Glomerular visceral epithelial cell (primary cell): Measurements from ENCODE around the gene PSMD9.
A peak's percentile ranks its signal among the peaks of the same experiment; 100 is the strongest.
"Not testable (repeated sequence)": the region's sequence is repeated elsewhere in the genome, so short reads cannot be mapped to it uniquely, and the experiment has no call there.

Experiments used
- DNase-seq: peaks from one replicate; pipeline ENCODE4 v3.0.0-alpha.2; 2016; ENCODE audit errors: extremely low spot score

PSMD9 gene

GRCh38 chr12:121921066-121921465 is 32.5 kb downstream of the PSMD9 start:
- DNase-seq, result no peak

DNA sequence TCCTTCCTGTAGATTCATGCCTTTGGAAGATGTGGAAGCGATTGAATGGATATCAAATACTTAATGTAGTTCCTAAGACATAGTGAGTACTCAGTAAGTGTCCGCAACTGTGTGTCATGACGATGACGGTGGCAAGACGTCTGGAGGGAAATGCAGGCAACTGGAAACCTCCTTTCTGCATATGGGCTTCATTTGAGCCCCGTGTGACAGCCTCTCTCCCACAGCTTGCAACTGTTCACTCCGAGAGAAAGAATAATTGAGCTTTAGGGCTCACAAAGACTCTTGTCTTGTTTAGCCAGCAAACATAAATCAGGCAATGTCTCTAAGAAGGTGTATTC is 36.7 kb downstream of the PSMD9 start:
- DNase-seq, result no peak

DNA sequence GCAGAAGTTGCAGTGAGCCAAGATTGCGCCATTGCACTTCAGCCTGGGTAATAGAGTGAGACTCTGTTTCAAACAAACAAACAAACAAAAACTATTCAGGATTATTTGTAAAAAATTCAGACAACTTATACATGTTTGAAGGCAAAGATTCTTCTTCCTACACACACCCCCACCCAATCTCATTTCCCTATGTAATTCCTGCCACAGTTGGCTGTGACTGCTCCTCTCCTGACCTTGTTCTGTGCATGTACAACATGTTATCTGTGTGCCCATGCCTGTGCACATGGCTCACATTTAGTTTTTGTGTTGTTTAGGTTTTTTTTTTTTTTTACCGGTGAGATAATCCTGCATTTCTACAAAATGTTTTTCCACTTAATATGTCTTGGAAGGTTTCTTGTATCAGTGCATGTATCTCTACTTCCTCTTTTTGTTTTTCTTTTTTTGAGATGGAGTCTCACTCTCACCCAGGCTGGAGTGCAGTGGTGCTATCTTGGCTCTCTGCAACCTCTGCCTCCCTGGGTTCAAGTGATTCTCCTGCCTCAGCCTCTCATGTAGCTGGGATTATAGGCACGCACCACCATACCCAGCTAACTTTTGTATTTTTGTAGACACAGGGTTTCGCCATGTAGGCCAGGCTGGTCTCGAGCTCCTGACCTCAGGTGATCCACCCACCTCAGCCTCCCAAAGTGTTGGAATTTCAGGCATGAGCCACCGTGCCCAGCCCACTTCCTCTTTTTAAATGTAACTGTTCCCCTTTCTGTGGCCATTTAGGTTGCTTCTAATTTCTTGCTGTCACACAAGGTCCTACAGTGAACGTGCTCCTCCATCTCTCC is 38.5 kb downstream of the PSMD9 start:
- no peak for DNase-seq

GRCh38 chr12:121927813-121928212 is 39.2 kb downstream of the PSMD9 start:
- no peak for DNase-seq

- DNase-seq, result not testable (repeated sequence)
Measured at GRCh38 chr12:121929545-121929944, 41.0 kb downstream of the PSMD9 start.

DNA sequence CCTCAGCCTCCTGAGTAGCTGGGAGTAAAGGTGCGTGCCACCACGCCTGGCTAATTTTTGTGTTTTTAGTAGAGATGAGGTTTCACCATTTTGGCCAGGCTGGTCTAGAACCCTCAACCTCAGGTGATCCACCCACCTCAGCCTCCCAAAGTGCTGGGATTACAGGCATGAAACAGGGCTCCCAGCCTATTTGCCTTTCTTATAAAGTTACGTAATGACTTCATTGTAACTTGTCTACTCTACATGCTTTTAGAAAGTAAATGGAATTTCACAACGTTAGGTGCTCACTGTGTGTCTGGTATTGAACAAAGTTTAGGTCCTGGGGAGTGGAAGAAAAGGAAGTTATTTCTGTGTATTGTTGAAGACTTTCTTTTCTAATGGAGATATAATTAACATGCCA is 42.3 kb downstream of the PSMD9 start:
- no peak for DNase-seq

GRCh38 chr12:121932176-121932536 is 43.6 kb downstream of the PSMD9 start:
- DNase-seq, result no peak

- no peak for DNase-seq
Measured at GRCh38 chr12:121932914-121933521, 44.4 kb downstream of the PSMD9 start.

DNA sequence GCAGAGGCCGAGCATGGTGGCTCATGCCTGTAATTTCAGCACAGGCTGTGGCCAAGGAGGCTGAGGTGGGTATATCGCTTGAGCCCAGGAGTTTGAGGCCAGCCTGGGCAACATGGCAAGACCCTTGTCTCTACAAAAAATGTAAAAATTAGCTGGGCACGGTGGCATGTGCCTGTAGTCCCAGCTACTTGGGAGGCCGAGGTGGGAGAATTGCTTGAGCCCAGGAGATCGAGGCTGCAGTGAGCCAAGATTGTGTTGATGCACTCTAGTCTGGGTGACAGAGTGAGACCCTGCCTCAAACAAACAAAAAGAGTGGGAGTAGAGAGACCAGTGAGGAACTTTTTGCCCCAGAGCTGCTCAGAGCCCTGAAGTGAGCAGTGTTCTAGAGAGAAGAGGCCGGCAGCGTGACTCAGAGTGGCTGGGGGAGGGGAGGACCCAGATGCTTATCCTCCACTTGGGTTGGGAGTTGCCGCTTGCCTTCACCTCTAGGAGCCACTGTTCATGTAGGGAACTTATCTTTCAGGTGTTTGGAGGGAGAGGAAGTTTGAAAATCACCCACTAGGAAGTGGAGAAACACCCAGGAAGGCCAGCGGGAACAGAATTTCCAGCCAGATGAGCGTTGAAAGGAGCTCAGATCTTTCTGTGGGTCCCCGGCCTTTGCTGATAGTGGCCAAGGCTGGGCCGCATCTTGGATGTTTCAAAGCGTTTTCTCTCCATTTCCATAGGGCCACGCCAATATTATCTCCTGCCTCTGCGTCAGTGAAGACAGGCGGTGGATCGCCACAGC is 45.1 kb downstream of the PSMD9 start:
- DNase-seq, result peak; percentile 16

GRCh38 chr12:121934309-121934664 is 45.7 kb downstream of the PSMD9 start:
- no peak for DNase-seq

- DNase-seq, result no peak
Measured at GRCh38 chr12:121937654-121938053, 49.1 kb downstream of the PSMD9 start.

DNA sequence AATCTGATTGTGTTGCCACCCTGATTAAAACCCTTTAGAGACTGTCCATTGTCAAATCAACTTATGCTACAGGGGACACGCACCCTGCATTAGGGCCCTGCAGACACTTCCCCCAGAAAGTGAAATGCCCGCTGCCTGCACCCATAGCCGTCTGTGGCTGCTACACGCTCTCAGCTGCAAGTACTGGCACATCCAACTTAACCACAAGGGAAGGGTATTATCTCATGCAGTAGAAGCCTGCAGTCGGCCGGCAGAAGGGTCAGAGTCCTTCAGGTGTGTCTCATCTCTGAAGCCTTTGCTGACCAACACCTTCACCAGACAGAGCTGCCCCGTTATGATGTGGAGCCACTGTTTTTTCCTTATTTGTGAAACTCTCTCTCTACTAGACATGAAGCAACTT is 50.6 kb downstream of the PSMD9 start:
- DNase-seq, result peak; percentile 58

- no peak for DNase-seq
Measured at GRCh38 chr12:121939992-121940766, 51.6 kb downstream of the PSMD9 start.

- peak; percentile 62 for DNase-seq
Measured at GRCh38 chr12:121942145-121942718, 53.6 kb downstream of the PSMD9 start.

DNA sequence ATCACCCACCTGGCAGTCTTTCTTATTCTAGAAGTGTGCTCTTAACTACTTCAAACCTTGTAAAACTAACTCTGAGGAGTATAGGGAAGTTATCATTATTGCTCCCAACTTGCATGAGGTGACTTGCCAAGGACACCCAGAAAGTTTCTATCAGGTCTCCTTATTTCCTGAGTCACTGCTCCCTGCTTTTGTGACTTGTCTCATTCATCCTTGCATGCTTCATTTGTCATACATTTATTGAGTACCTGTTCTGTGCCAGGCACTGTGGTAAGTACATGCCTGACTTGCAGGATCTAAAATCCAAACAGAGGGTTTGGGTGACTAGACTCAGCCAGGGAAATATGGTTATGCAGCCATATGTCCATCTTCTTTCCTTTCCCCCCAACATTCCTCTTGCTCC is 55.3 kb downstream of the PSMD9 start:
- no peak for DNase-seq

- no peak for DNase-seq
Measured at GRCh38 chr12:121946313-121947025, 57.9 kb downstream of the PSMD9 start.

DNA sequence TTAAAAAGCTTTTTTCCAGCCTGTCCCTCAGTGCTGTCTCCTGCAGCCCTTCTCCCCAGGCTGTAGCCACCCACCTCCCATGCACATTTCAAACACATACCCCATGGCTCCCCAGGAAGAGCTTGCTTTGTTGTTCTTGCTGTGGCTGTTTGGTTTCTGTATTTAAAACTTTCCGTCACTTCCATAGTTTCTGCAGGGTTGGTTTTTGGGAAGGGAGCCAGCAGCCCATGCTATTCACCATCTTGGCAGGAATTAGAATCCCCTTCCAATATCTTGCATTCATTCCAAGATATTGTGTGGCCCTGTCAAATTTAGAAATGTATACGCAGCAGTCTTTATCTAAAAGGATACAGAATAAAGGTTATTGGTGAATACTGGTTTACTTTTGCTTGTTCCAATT is 59.4 kb downstream of the PSMD9 start:
- DNase-seq, result no peak

- DNase-seq, result peak; percentile 84
Measured at GRCh38 chr12:121949648-121950397, 61.2 kb downstream of the PSMD9 start.

DNA sequence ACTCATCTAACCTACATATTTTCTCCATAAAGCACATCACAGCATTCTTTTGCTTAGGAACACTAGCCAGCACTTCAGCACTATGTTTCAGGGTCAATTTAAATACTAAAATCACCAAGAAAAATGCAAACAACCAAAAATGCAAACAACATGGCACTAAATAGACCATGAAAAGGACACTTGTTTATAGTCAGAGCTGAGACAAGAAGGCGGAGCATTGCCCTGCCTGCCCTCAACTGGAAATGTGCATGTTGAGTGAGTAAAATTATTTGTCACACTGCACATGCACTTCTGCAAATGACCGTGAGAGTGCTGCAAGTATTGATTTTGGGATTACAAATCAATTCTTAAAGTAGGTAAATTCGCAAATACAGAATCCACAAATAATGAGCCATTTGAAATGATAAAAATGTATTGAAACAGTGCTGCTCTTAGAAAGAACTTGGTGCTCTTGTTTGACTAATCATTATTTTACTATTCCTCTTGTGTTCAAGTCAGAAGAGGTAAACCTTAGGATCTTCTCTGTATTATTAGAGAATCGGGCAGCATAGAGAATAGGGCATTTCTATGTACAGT is 64.6 kb downstream of the PSMD9 start:
- no peak for DNase-seq

GRCh38 chr12:121953695-121954094 is 65.1 kb downstream of the PSMD9 start:
- no peak for DNase-seq
